Suppressor macrophage (primary cell): ENCODE data around the gene GIGYF2.

Experiments
- DNase-seq, 4 experiments: peaks; one replicate each; pipeline ENCODE4 v3.0.0-alpha.2; 2020 to 2022

Gene GIGYF2

DNA sequence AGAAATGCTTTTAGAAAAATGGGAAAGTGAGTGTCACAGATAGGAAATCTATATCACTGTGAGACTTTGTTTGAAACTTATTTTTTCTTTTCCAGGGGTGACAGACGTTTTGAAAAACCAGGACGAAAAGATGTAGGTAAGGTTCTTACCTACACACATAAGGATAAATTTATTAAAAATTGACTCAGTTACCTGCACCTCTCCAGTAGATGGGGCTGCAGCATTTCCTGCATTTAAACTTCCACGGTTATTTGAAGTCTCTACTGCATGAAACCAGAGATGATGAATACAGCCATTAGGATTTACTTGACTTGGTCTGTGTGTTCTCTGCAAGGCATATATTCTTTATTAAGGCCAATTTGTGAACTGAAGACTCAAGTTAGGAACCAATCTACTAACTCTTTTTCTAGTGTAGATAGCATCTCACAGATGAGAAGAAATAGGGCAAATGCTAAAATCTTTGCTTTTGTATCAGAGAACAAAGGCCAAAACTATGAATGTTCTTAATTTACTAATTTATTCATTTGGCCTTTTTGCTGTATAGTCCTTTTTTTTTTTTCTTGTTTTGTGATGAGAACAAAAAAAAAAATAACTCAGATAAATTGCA is 64.3 kb downstream of the GIGYF2 start:
- no peak for DNase-seq

GRCh38 chr2:232767866-232768265 is 70.7 kb downstream of the GIGYF2 start:
- no peak for DNase-seq

DNA sequence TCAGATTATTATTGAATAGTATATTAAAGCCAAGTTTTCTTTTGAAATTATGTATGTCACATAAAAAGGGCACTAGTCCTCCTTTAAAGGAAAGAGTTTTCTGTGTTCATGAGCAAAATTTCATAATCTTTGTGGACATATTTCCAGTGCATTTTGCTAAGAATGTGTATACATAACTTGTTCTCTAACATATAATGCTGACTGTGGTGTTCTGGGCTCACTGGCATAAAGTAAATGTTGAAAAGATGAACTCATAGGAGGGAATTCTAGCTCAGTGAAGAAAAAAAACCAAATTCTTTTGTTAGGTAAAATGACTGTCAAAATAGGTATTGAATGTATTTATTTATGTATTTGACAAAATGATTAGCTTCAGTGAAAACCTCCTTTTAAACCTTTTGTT is 73.1 kb downstream of the GIGYF2 start:
- DNase-seq = no peak

DNA sequence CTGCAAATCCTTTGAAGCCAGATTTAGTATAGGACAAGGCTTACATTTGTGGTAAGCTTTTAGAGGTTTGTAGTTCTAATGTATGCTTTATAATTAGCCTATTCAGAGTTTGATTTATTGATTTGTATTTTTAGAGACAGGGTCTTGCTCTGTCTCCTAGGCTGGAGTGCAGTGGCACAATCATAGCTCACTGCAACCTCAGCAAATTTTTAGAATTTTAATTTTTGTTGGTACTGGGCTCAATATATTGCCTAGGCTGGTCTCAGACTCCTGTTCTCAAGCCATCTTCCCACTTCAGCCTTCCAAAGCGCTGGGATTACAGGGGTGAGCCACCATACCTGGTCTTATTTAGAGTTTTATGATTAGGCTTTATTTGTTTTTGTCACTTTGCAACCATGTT is 74.7 kb downstream of the GIGYF2 start:
- no peak for DNase-seq

- no peak for DNase-seq
Measured at GRCh38 chr2:232772531-232772930, 75.4 kb downstream of the GIGYF2 start.

GRCh38 chr2:232773815-232774214 is 76.7 kb downstream of the GIGYF2 start:
- DNase-seq = no peak

- DNase-seq = no peak
Measured at GRCh38 chr2:232776435-232776834, 79.3 kb downstream of the GIGYF2 start, which contains the start of gene KCNJ13. Gene KCNJ13 (minus strand): TSS chr2:232776565. CDS start chr2:232771362, 5,203 bp downstream.

GRCh38 chr2:232777276-232777675 is 80.1 kb downstream of the GIGYF2 start:
- no peak for DNase-seq

DNA sequence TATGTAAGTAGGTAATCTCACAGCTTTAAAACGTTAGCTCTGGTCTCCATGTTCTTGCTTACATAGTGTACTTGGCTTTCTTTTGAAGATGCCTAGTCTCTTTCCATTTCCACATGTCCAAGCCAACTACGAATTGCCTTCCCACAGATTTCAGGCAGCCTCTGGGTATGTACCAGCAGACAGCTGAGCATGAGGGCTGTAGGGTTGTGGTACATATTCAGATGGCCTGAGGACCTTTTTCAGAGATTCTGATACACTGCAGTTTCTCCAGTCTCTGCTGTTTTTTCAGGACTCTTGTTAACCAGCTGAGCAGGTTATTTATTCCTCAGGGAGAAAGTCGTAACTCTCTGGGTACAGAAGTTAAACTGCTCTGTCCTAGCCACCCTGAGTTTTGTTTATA is 82.3 kb downstream of the GIGYF2 start:
- no peak for DNase-seq

DNA sequence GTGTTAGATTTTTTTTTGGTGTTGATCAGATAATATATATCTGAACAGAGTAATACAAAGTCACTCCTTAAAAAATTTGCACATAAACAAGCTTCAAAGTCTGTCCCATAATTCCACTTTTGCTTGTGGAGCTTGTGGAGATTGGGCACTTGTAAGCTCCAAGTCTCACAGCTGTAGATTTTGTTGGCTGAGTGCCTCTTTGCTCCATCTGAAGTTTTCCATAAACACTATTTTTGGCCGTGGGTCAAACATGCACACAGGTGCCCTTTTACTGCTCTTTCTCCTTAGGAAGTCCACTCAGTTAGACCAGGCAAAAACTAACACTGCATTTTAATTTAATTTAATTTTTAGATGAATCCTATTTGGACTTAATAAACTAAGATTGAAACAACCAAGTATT is 82.8 kb downstream of the GIGYF2 start:
- DNase-seq = no peak

- peak in 2 of 4 experiments; percentile 6 for DNase-seq
Measured at GRCh38 chr2:232781765-232782164, 84.6 kb downstream of the GIGYF2 start.

- no peak for DNase-seq
Measured at GRCh38 chr2:232783278-232783677, 86.1 kb downstream of the GIGYF2 start.

DNA sequence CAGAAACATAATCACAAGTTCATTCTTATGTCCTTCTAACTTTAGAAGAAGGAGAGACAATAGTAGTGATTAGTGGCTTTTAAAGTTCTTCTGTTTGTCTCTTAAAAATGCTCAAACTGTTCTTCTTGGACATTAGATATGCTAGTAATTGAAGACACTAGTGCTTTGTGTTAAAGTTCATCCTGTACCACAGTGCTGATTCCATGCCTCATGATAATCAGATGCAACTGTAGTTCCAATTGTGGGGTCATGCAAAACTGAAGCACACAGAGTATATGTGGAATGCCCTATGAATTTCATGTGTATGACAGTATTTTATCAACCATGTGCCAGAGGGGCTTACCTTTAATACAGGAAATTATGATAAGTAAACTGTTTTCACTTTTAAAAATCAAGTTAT is 90.7 kb downstream of the GIGYF2 start:
- DNase-seq = no peak

DNA sequence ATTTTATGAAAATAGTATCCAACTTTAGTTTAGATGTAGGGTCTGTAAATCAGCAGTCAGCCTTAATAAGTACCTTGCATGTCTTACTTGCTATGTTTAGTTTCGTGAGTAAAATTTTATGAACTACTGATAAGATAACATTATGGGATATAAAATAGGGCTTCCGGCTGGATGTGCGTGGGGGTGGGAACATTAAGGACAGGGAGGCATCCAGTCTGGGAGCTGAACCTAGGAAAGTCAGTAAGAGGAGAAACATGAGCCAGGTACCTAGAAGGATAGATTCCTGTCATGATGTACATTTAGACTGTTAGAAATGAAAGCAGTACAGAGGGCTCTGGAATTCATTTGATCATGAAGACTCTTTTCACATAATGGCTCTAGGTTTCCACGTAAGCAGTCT is 92.0 kb downstream of the GIGYF2 start:
- no peak for DNase-seq

GRCh38 chr2:232791518-232791917 is 94.4 kb downstream of the GIGYF2 start:
- no peak for DNase-seq

- no peak for DNase-seq
Measured at GRCh38 chr2:232793271-232793670, 96.1 kb downstream of the GIGYF2 start.

DNA sequence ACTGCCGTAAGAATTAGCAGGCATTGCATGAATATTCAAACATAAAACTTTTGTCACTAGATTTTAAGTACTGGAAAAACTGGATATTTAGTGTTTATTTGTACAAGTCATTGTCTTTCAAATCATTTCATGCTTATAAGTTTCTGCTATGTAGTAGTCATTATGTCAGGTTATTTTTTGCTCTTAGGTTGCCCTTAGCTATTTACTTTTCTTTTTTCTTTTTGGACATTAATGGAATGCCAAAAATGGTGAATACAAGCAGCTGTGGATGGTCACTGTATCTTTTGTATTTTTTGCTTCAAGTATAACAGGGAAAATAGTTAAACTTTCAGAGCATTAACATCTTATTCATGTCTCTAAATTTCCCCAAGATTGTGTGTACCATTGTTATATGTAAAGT is 97.8 kb downstream of the GIGYF2 start:
- no peak for DNase-seq

- DNase-seq = no peak
Measured at GRCh38 chr2:232795920-232796319, 98.8 kb downstream of the GIGYF2 start.

GRCh38 chr2:232798187-232798586 is 101.1 kb downstream of the GIGYF2 start:
- no peak for DNase-seq

GRCh38 chr2:232800166-232800565 is 103.0 kb downstream of the GIGYF2 start:
- no peak for DNase-seq

DNA sequence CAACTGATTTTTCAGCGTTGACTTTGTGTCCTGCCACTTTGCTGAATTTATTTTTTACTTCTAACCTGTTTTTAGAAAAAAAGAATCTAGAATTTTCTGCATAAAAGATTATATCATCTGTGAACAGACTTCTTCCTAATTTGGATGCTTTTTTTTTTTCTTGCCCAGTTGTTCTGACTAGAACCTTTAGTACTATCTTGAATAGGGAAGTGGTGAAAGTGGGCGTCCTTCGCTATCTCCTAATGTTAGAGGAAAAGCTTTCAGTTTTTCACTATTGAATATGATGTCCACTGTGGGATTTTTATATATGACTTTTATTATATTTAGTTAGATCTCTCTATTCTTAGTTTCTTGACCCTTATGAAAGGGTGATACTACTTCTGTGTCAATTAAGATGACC is 105.0 kb downstream of the GIGYF2 start:
- DNase-seq = peak; percentile 22 to 65 (median 38)

DNA sequence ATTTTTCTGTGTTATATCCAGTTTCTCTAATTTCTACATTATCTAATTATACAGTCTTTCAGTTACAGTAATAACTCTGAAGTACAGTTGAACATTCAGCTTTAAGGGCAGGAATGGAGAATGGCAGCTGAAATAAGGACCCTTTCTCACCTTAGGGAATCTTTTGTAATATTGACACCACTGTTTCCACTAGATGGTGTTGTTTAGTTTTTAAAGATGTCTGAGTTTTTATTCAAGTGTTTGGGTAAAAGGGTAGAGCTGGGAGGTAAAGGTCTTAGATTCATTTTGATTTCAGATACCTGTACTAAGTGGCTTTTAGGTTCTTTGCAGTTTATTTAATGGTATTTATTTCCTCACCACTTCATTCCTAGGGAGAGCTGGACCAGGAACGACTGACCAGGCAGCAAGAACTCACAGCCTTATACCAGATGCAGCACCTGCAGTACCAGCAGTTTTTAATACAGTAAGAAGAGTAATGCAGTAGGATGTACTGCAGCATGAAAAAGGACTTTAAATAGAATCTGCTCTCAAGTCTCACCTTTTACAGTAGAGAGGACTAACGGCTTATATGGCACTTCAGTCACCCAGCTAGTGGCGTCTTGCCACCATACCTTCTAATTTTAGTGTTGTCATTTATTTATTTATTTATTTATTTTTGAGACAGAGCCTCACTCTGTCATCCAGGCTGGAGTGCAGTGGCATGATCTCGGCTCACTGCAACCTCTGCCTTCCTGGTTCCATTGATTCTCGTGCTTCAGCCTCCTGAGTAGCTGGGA is 112.4 kb downstream of the GIGYF2 start:
- DNase-seq = no peak

DNA sequence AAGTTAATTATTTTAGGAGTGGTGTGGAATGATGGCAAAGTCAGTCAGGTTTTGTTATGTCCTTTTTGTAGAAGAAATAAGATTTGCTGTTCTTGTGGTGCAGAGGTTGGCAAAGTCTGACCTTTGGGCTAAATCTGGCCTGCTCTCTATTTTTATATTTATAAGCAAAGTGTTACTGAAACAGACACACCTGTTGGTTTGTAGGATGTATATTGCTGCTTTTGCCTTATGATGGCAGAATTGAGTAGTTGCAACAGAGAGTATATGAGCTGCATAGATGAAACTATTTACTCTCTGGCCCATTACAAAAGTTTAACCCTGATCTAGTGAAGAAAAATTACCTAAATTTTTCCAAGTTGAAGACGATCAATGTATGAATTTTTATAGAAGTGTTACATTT is 113.3 kb downstream of the GIGYF2 start:
- DNase-seq = no peak

DNA sequence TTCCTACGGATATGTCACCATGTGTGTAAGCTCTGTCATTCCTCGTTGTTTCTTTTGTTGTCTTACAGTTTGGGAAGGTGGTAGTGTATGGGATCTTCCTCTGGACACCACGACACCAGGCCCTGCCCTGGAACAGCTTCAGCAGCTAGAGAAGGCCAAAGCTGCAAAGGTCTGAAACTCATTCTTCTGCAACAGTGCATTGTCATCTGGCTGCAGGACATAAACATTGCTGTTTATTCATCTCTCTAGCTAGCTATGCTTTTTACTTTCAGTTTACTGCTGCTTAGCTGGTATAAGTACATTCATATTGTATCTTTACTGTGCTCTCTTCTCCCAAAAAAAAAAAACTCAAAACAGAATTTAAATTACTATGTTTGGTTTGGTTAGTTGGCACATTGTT is 118.4 kb downstream of the GIGYF2 start:
- DNase-seq = no peak
